ENCODE results near the gene CCS.
"Not testable (repeated sequence)": the region's sequence is repeated elsewhere in the genome, so short reads cannot be mapped to it uniquely, and the experiment has no call there.

CCS gene

DNA sequence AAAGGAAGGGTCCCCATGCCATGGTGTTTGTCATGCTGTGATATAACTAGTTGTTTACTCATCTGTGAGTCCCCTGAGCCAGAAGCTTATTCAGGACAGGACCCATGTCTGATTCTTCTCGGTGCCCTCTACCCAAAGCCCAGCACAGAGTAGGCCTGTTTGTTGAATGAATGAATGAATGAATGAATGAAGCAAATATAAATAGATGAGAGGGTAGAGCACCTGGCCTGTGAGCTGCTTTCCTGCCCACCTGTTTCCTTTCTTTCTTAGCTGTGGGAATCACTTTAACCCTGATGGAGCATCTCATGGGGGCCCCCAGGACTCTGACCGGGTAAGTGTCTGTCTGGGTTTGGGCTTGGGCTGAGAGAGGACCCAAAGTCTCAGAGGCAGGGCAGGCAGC, 7.2 kb downstream of the CCS start:
- Histone ChIP-seq H3K36me3 (ENCODE audit: insufficient read depth, low read length) (peaks cover 46% of the 10 kb centered on the region), H3K4me3 (ENCODE audit: low read depth in 1 of 2, low read length in 2 of 2) (no peak overlapping the region), H3K9ac (ENCODE audit: low read length) (no peak overlapping the region), H3K27ac (ENCODE audit: low read depth, low read length) (no peak overlapping the region), H3K27me3 (ENCODE audit: control insufficient read depth in 1 of 2, insufficient read depth in 2 of 2, low read length in 2 of 2) (no peaks in the 10 kb centered on the region), H3K9me3 (ENCODE audit: low read length) (no peaks in the 10 kb centered on the region), H3K4me1 (ENCODE audit: insufficient read depth, low read length) (peaks cover 18% of the 10 kb centered on the region)

- Histone ChIP-seq H3K27ac (ENCODE audit: low read depth, low read length) (no peak overlapping the region), H3K36me3 (ENCODE audit: insufficient read depth, low read length) (peaks cover 51% of the 10 kb centered on the region), H3K4me3 (ENCODE audit: low read depth in 1 of 2, low read length in 2 of 2) (no peak overlapping the region), H3K27me3 (ENCODE audit: control insufficient read depth in 1 of 2, insufficient read depth in 2 of 2, low read length in 2 of 2) (no peaks in the 10 kb centered on the region), H3K9ac (ENCODE audit: low read length) (no peak overlapping the region), H3K4me1 (ENCODE audit: insufficient read depth, low read length) (peaks cover 13% of the 10 kb centered on the region), H3K9me3 (ENCODE audit: low read length) (no peaks in the 10 kb centered on the region)
Observed at GRCh38 chr11:66600631-66601233, 7.7 kb downstream of the CCS start.

- peaks cover 28% of the 10 kb centered on the region for H3K4me1 ChIP-seq (ENCODE audit: insufficient read depth, low read length)
- peaks cover 59% of the 10 kb centered on the region for H3K36me3 ChIP-seq (ENCODE audit: insufficient read depth, low read length)
Observed at GRCh38 chr11:66603072-66603471, 10.1 kb downstream of the CCS start.

GRCh38 chr11:66604155-66604554, 11.2 kb downstream of the CCS start:
- Histone ChIP-seq H3K36me3 (ENCODE audit: insufficient read depth, low read length) (peaks cover 54% of the 10 kb centered on the region), H3K4me3 (ENCODE audit: low read depth in 1 of 2, low read length in 2 of 2) (no peak overlapping the region), H3K4me1 (ENCODE audit: insufficient read depth, low read length) (peaks cover 32% of the 10 kb centered on the region), H3K27ac (ENCODE audit: low read depth, low read length) (no peak overlapping the region), H3K9ac (ENCODE audit: low read length) (no peak overlapping the region), H3K9me3 (ENCODE audit: low read length) (no peaks in the 10 kb centered on the region), H3K27me3 (ENCODE audit: control insufficient read depth in 1 of 2, insufficient read depth in 2 of 2, low read length in 2 of 2) (no peaks in the 10 kb centered on the region)

More at GRCh38 chr11:66603072-66603471, 10.1 kb downstream of the CCS start:
- no peak overlapping the region for H3K27ac ChIP-seq (ENCODE audit: low read depth, low read length)
- H3K27me3 ChIP-seq (ENCODE audit: control insufficient read depth in 1 of 2, insufficient read depth in 2 of 2, low read length in 2 of 2), result no peaks in the 10 kb centered on the region
- H3K9me3 ChIP-seq (ENCODE audit: low read length), result no peaks in the 10 kb centered on the region
- no peak overlapping the region for H3K9ac ChIP-seq (ENCODE audit: low read length)
- H3K4me3 ChIP-seq (ENCODE audit: low read depth in 1 of 2, low read length in 2 of 2), result no peak overlapping the region

- not testable (repeated sequence) for H3K9me3 ChIP-seq (ENCODE audit: low read length); H3K9ac ChIP-seq (ENCODE audit: low read length); H3K27me3 ChIP-seq (ENCODE audit: control insufficient read depth in 1 of 2, insufficient read depth in 2 of 2, low read length in 2 of 2); H3K4me3 ChIP-seq (ENCODE audit: low read depth in 1 of 2, low read length in 2 of 2)
- Histone ChIP-seq H3K4me1 (ENCODE audit: insufficient read depth, low read length) (peaks cover 32% of the 10 kb centered on the region), H3K36me3 (ENCODE audit: insufficient read depth, low read length) (peaks cover 38% of the 10 kb centered on the region), H3K27ac (ENCODE audit: low read depth, low read length) (peak overlapping the region; percentile 62)
Observed at GRCh38 chr11:66606608-66607007, 13.6 kb downstream of the CCS start.

GRCh38 chr11:66607126-66607834, 14.3 kb downstream of the CCS start:
- H3K9me3 ChIP-seq (ENCODE audit: low read length), result no peaks in the 10 kb centered on the region
- no peak overlapping the region for H3K9ac ChIP-seq (ENCODE audit: low read length)
- H3K27me3 ChIP-seq (ENCODE audit: control insufficient read depth in 1 of 2, insufficient read depth in 2 of 2, low read length in 2 of 2), result no peaks in the 10 kb centered on the region
- H3K36me3 ChIP-seq (ENCODE audit: insufficient read depth, low read length), result peaks cover 33% of the 10 kb centered on the region
- peak overlapping the region; percentile 62 for H3K27ac ChIP-seq (ENCODE audit: low read depth, low read length)
- no peak overlapping the region for H3K4me3 ChIP-seq (ENCODE audit: low read depth in 1 of 2, low read length in 2 of 2)
- peaks cover 26% of the 10 kb centered on the region for H3K4me1 ChIP-seq (ENCODE audit: insufficient read depth, low read length)

- Histone ChIP-seq H3K9me3 (ENCODE audit: low read length) (no peaks in the 10 kb centered on the region), H3K27me3 (ENCODE audit: control insufficient read depth in 1 of 2, insufficient read depth in 2 of 2, low read length in 2 of 2) (no peaks in the 10 kb centered on the region), H3K9ac (ENCODE audit: low read length) (no peak overlapping the region), H3K4me1 (ENCODE audit: insufficient read depth, low read length) (peaks cover 22% of the 10 kb centered on the region), H3K36me3 (ENCODE audit: insufficient read depth, low read length) (peaks cover 15% of the 10 kb centered on the region), H3K27ac (ENCODE audit: low read depth, low read length) (no peak overlapping the region), H3K4me3 (ENCODE audit: low read depth in 1 of 2, low read length in 2 of 2) (no peak overlapping the region)
Observed at GRCh38 chr11:66609721-66610617, 17.0 kb downstream of the CCS start.

DNA sequence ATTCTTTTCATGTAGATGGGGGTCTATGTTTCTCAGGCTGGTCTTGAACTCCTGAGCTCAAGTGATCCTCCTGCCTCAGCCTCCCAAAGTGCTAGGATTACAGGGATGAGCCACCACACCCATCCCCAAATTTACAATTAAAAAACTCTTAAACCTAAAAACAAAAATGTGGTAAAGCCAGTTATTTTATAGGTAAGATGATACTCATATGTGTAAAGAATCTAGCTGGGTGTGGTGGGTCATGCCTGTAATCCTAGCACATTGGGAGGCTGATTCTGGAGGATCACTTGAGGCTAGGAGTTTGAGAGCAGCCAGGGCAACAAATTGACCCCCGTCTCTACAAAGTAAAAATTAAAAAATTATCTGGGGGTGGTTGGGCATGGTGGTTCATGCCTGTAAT, 19.5 kb downstream of the CCS start:
- no peaks in the 10 kb centered on the region for H3K36me3 ChIP-seq (ENCODE audit: insufficient read depth, low read length)
- no peaks in the 10 kb centered on the region for H3K27me3 ChIP-seq (ENCODE audit: control insufficient read depth in 1 of 2, insufficient read depth in 2 of 2, low read length in 2 of 2)
- H3K4me1 ChIP-seq (ENCODE audit: insufficient read depth, low read length), result peaks cover 15% of the 10 kb centered on the region
- no peaks in the 10 kb centered on the region for H3K9me3 ChIP-seq (ENCODE audit: low read length)
- no peak overlapping the region for H3K27ac ChIP-seq (ENCODE audit: low read depth, low read length)
- H3K9ac ChIP-seq (ENCODE audit: low read length), result no peak overlapping the region
- no peak overlapping the region for H3K4me3 ChIP-seq (ENCODE audit: low read depth in 1 of 2, low read length in 2 of 2)

GRCh38 chr11:66614073-66614472, 21.1 kb downstream of the CCS start:
- Histone ChIP-seq H3K9me3 (ENCODE audit: low read length) (no peaks in the 10 kb centered on the region), H3K9ac (ENCODE audit: low read length) (no peak overlapping the region), H3K4me3 (ENCODE audit: low read depth in 1 of 2, low read length in 2 of 2) (no peak overlapping the region), H3K27me3 (ENCODE audit: control insufficient read depth in 1 of 2, insufficient read depth in 2 of 2, low read length in 2 of 2) (no peaks in the 10 kb centered on the region), H3K4me1 (ENCODE audit: insufficient read depth, low read length) (peaks cover 17% of the 10 kb centered on the region), H3K27ac (ENCODE audit: low read depth, low read length) (no peak overlapping the region), H3K36me3 (ENCODE audit: insufficient read depth, low read length) (peaks cover 10% of the 10 kb centered on the region)

DNA sequence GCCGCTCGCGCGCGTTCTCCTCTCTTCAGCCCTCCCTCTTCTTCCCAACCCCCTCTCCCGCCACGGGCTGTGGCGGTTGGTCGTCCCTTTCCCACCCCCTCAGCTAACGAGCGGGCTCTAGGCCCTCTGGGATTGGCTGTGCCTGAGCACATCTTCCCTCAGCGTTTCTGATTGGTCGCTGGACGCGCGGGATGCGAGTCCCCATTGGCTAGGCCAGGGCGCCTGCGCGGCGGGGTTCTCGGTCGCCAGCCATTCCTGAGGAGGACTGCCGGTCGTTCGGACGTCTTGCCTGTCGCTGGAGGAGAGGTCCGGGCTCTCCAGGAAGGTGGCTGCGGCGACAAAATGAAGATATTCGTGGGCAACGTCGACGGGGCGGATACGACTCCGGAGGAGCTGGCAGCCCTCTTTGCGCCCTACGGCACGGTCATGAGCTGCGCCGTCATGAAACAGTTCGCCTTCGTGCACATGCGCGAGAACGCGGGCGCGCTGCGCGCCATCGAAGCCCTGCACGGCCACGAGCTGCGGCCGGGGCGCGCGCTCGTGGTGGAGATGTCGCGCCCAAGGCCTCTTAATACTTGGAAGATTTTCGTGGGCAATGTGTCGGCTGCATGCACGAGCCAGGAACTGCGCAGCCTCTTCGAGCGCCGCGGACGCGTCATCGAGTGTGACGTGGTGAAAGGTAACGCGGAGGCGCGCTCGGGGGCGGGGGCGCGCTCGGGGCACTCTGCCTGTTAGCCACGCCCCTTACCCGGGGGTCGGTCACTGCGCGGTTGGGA, 23.6 kb downstream of the CCS start, which contains the start of gene RBM14:
RBM14 (plus strand) TSS at position 252 of the 776 bp plus-strand sequence; CDS start at position 343, 91 bp downstream.
- Histone ChIP-seq H3K9me3 (ENCODE audit: low read length) (no peaks in the 10 kb centered on the region), H3K4me3 (ENCODE audit: low read depth in 1 of 2, low read length in 2 of 2) (peak within 1 kb of the TSS; percentile 92 to 94), H3K27me3 (ENCODE audit: control insufficient read depth in 1 of 2, insufficient read depth in 2 of 2, low read length in 2 of 2) (no peaks in the 10 kb centered on the region), H3K36me3 (ENCODE audit: insufficient read depth, low read length) (peaks cover 14% of the 10 kb centered on the region), H3K27ac (ENCODE audit: low read depth, low read length) (peak within 1 kb of the TSS; percentile 91), H3K4me1 (ENCODE audit: insufficient read depth, low read length) (peaks cover 37% of the 10 kb centered on the region), H3K9ac (ENCODE audit: low read length) (peak within 1 kb of the TSS; percentile 91)
